ENCODE measurements around the gene DOLPP1.

Gene DOLPP1

GRCh38 chr9:129093602-129094386 lies 12.9 kb downstream of the DOLPP1 start:
- H3K4me3 ChIP-seq (ENCODE audit: low read depth, low read length), result no peak overlapping the region
- in situ Hi-C loops (cut with HindIII; ENCODE audit: low sequenced_read_pairs), result no loop called here
- no peak for TF ChIP-seq CTCF (IDR thresholded peaks at IDR 0.05; ENCODE audit: low read depth, low read length, missing control alignments)
- no peak for DNase-seq (ENCODE audit: low read depth)

GRCh38 chr9:129094387-129095169 lies 13.7 kb downstream of the DOLPP1 start:
- in situ Hi-C loops (cut with HindIII; ENCODE audit: low sequenced_read_pairs), result no loop called here
- no peak for TF ChIP-seq CTCF (IDR thresholded peaks at IDR 0.05; ENCODE audit: low read depth, low read length, missing control alignments)
- no peak for DNase-seq (ENCODE audit: low read depth)
- no peak overlapping the region for H3K4me3 ChIP-seq (ENCODE audit: low read depth, low read length)

GRCh38 chr9:129095170-129095667 lies 14.3 kb downstream of the DOLPP1 start:
- no peak for DNase-seq (ENCODE audit: low read depth)
- in situ Hi-C loops (cut with HindIII; ENCODE audit: low sequenced_read_pairs), result no loop called here
- TF ChIP-seq CTCF (IDR thresholded peaks at IDR 0.05; ENCODE audit: low read depth, low read length, missing control alignments), result no peak
- H3K4me3 ChIP-seq (ENCODE audit: low read depth, low read length), result no peak overlapping the region

- no peak overlapping the region for H3K4me3 ChIP-seq (ENCODE audit: low read depth, low read length)
- no peak for TF ChIP-seq CTCF (IDR thresholded peaks at IDR 0.05; ENCODE audit: low read depth, low read length, missing control alignments)
- DNase-seq (ENCODE audit: low read depth), result no peak
- in situ Hi-C loops (cut with HindIII; ENCODE audit: low sequenced_read_pairs), result no loop called here
Measured at GRCh38 chr9:129095908-129096307, 15.0 kb downstream of the DOLPP1 start.

- in situ Hi-C loops (cut with HindIII; ENCODE audit: low sequenced_read_pairs), result no loop called here
- no peak overlapping the region for H3K4me3 ChIP-seq (ENCODE audit: low read depth, low read length)
- no peak for DNase-seq (ENCODE audit: low read depth)
- TF ChIP-seq CTCF (IDR thresholded peaks at IDR 0.05; ENCODE audit: low read depth, low read length, missing control alignments), result no peak
Measured at GRCh38 chr9:129097671-129098306, 16.9 kb downstream of the DOLPP1 start.

GRCh38 chr9:129098328-129098727 lies 17.4 kb downstream of the DOLPP1 start:
- H3K4me3 ChIP-seq (ENCODE audit: low read depth, low read length), result no peak overlapping the region
- DNase-seq (ENCODE audit: low read depth), result no peak
- in situ Hi-C loops (cut with HindIII; ENCODE audit: low sequenced_read_pairs), result no loop called here
- TF ChIP-seq CTCF (IDR thresholded peaks at IDR 0.05; ENCODE audit: low read depth, low read length, missing control alignments), result no peak
